Measurements from ENCODE around the gene TMEM245. TPM values are rescaled to one million over a fixed set of nuclear protein-coding genes. Genes with fewer than 3 reads are reported as not detected.

Gene TMEM245
- total RNA-seq, 1 experiment from 2014 or later = 34.8 TPM

GRCh38 chr9:109030426-109030825 is 89.3 kb downstream of the TMEM245 start:
- Histone ChIP-seq H3K4me2 (ENCODE audit: low read length) (no peak overlapping the region), H3K27ac (ENCODE audit: low read depth, low read length) (no peak overlapping the region), H3K4me1 (ENCODE audit: control insufficient read depth in 1 of 2, insufficient read depth in 2 of 2, low read length in 2 of 2) (peaks cover 12 to 13% of the 10 kb centered on the region in 2 experiments), H3K9me2 (ENCODE audit: insufficient read depth) (no peaks in the 10 kb centered on the region), H3K4me3 (replicated peaks in 1 of 2; ENCODE audit: low read depth in 1 of 2, low read length in 2 of 2) (no peak overlapping the region), H2AFZ (ENCODE audit: low read depth, low read length, poor library complexity, severe bottlenecking) (no peak overlapping the region), H3K79me2 (ENCODE audit: insufficient read depth, low read length) (no peaks in the 10 kb centered on the region), H3K9me3 (ENCODE audit: control insufficient read depth in 1 of 2, insufficient read depth in 1 of 2, low read depth in 1 of 2, low read length in 2 of 2) (no peaks in the 10 kb centered on the region), H3K36me3 (ENCODE audit: control insufficient read depth in 1 of 2, insufficient read depth in 2 of 2, low read length in 2 of 2) (peaks cover 5 to 6% of the 10 kb centered on the region in 2 experiments; a peak in 2 of 4 replicates), H3K27me3 (ENCODE audit: insufficient read depth, low read length) (no peaks in the 10 kb centered on the region), H3K9ac (ENCODE audit: low read length) (no peak overlapping the region), H4K20me1 (ENCODE audit: insufficient read depth) (no peaks in the 10 kb centered on the region)
- no peak for ATAC-seq
- TF ChIP-seq ZBTB33 (IDR thresholded peaks at IDR 0.05; ENCODE audit: extremely low read depth, insufficient replicate concordance, low read length) = no peak
- TF ChIP-seq TCF7L2 (IDR thresholded peaks at IDR 0.05; ENCODE audit: borderline replicate concordance, extremely low read depth, insufficient read depth, insufficient read length) = no peak
- no peak for TF ChIP-seq RAD21 (IDR thresholded peaks at IDR 0.05; ENCODE audit: low read depth)
- TF ChIP-seq POLR2AphosphoS5 (IDR thresholded peaks at IDR 0.05; ENCODE audit: low read depth, low read length) = no peak
- TF ChIP-seq CTCF (IDR thresholded peaks at IDR 0.05 in 2 of 3, conservative IDR thresholded peaks at IDR 0.05 in 1 of 3; ENCODE audit: borderline replicate concordance in 1 of 3, insufficient read depth in 1 of 3, low read depth in 2 of 3, low read length in 2 of 3) = no peak
- TF ChIP-seq REST (IDR thresholded peaks at IDR 0.05; ENCODE audit: low read depth) = no peak
- intact Hi-C loops (cut with micrococcal nuclease) = no loop called here
- ChIA-PET RAD21 (ENCODE audit: low non-redundant PET in 1 of 2, low total read pairs in 2 of 2, uncharacterized antibody in 2 of 2, unreplicated experiment in 2 of 2) (no interaction called here), POLR2A (no interaction called here), CTCF (no interaction called here)
- BruUV-seq (replicated peaks) = no TSS peak
- DNase-seq (ENCODE audit: low read depth, low spot score) = no peak
